ENCODE data around the gene WDR64.

GRCh38 chr1:241706967-241707366, 54.9 kb downstream of the WDR64 start:
- TF ChIP-seq CTCF (IDR thresholded peaks at IDR 0.05; ENCODE audit: low read depth, low read length) (no peak), MYC (IDR thresholded peaks at IDR 0.05; ENCODE audit: low read depth, low read length) (no peak)

Data from NB4 (cell line).